HCT116 (cell line): Measurements from ENCODE around the gene TRHDE. TPM values are rescaled to one million over a fixed set of nuclear protein-coding genes. Genes with fewer than 3 reads are reported as not detected.

Experiments
- ATAC-seq: fragments of 200-7000 bp; cut with Tn5 transposase; 2 replicates; pipeline ENCODE4 v1.9.1; 2020; ENCODE audit warnings: mild to moderate bottlenecking, moderate library complexity
- BruUV-seq: library from RNA; stranded (reverse); fragments of 400-500 nt; replicated peaks from 2 replicates; lab custom pipeline; 2021; lab: Mats Ljungman, UMichigan
- CTCF ChIA-PET: fragments of 300-600 bp; sonication (Branson Sonifier 250); formaldehyde crosslinking; loops from one replicate; lab custom pipeline; 2021; ENCODE audit warnings: antibody characterized with exemption; lab: Charles Lee
- POLR2A ChIA-PET: fragments of 300-600, 350-600 bp; sonication (Branson Sonifier 250); formaldehyde crosslinking; loops from one replicate; lab custom pipeline; 2021; ENCODE audit warnings: antibody characterized with exemption; lab: Charles Lee
- RAD21 ChIA-PET, 2 experiments: fragments of 300-600 bp; sonication (Branson Sonifier 250); formaldehyde crosslinking; loops; one replicate each; lab custom pipeline; 2023; ENCODE audit warnings: low total read pairs in 2 of 2; ENCODE audit not compliant: uncharacterized antibody in 2 of 2, unreplicated experiment in 2 of 2, low non-redundant PET in 1 of 2; lab: Charles Lee
- DNase-seq: peaks from one replicate; pipeline ENCODE4 v3.0.0-alpha.2; 2010; ENCODE audit warnings: low read depth, low spot score
- H2AFZ ChIP-seq: fragments of 200-600 bp; shearing (Covaris generic), sonication (generic); 2 replicates; pipeline ENCODE4 v1.6.1; 2017; ENCODE audit warnings: low read depth, mixed run types, mixed read lengths, antibody characterized with exemption, low read length; ENCODE audit not compliant: poor library complexity, severe bottlenecking
- H3K27ac ChIP-seq: 2 replicates; pipeline ENCODE4 v1.5.1; 2012; ENCODE audit warnings: low read depth, low read length
- H3K27me3 ChIP-seq: fragments of 200-600 bp; sonication (generic); 2 replicates; pipeline ENCODE4 v1.6.1; 2016; ENCODE audit warnings: mixed run types, low read length, mixed read lengths; ENCODE audit not compliant: insufficient read depth
- H3K36me3 ChIP-seq, 2 experiments: fragments of 200-500 bp in 1 of 2; fragments of 200-600 bp in 1 of 2; sonication (Bioruptor generic) in 1 of 2; sonication (generic) in 1 of 2; 2 replicates each; pipeline versions ENCODE4 v1.5.1 to v1.6.1; 2014 to 2016; ENCODE audit warnings: low read length in 2 of 2, inconsistent platforms in 1 of 2, mixed read lengths in 1 of 2, mixed run types in 1 of 2; ENCODE audit not compliant: insufficient read depth in 2 of 2, control insufficient read depth in 1 of 2
- H3K4me1 ChIP-seq, 2 experiments: fragments of 200-600 bp in 1 of 2; sonication (generic) in 1 of 2; 2 replicates each; pipeline versions ENCODE4 v1.5.1 to v1.6.1; 2012 to 2017; ENCODE audit warnings: low read length in 2 of 2, inconsistent platforms in 1 of 2, mild to moderate bottlenecking in 1 of 2, mixed read lengths in 1 of 2, mixed run types in 1 of 2, moderate library complexity in 1 of 2; ENCODE audit not compliant: insufficient read depth in 2 of 2, control insufficient read depth in 1 of 2
- H3K4me2 ChIP-seq: fragments of 200-600 bp; sonication (generic); 2 replicates; pipeline ENCODE4 v1.6.1; 2017; ENCODE audit warnings: mixed run types, low read length, mixed read lengths
- H3K4me3 ChIP-seq, 2 experiments: fragments of 200-600 bp in 1 of 2; sonication (generic) in 1 of 2; replicated peaks in 1 of 2; 2 replicates each; pipeline ENCODE4 v1.5.1; 2011 to 2016; ENCODE audit warnings: low read length in 2 of 2, control low read depth in 1 of 2, low read depth in 1 of 2, mild to moderate bottlenecking in 1 of 2, mixed read lengths in 1 of 2, mixed run types in 1 of 2
- H3K79me2 ChIP-seq: fragments of 200-600 bp; sonication (generic); 2 replicates; pipeline ENCODE4 v1.6.1; 2017; ENCODE audit warnings: mild to moderate bottlenecking, mixed run types, low read length, moderate library complexity, mixed read lengths; ENCODE audit not compliant: insufficient read depth
- H3K9ac ChIP-seq: fragments of 200-600 bp; sonication (generic); 2 replicates; pipeline ENCODE4 v1.6.1; 2016; ENCODE audit warnings: low read length, mixed read lengths
- H3K9me2 ChIP-seq: fragments of 200-600 bp; sonication (generic), shearing (Covaris generic); 2 replicates; pipeline ENCODE4 v1.6.1; 2017; ENCODE audit warnings: mixed run types, mild to moderate bottlenecking, moderate library complexity; ENCODE audit not compliant: insufficient read depth
- H3K9me3 ChIP-seq, 2 experiments: fragments of 200-500 bp in 1 of 2; fragments of 200-600 bp in 1 of 2; sonication (Bioruptor generic) in 1 of 2; sonication (generic) in 1 of 2; 2 replicates each; pipeline ENCODE4 v1.6.1; 2014 to 2017; ENCODE audit warnings: low read length in 2 of 2, mixed read lengths in 2 of 2, inconsistent platforms in 1 of 2, low read depth in 1 of 2, mild to moderate bottlenecking in 1 of 2, mixed run types in 1 of 2, moderate library complexity in 1 of 2; ENCODE audit not compliant: control insufficient read depth in 1 of 2, insufficient read depth in 1 of 2
- H4K20me1 ChIP-seq: fragments of 200-600 bp; sonication (generic), shearing (Covaris generic); 2 replicates; pipeline ENCODE4 v1.6.1; 2017; ENCODE audit warnings: mixed run types, mild to moderate bottlenecking, moderate library complexity; ENCODE audit not compliant: insufficient read depth
- CEBPB ChIP-seq: IDR thresholded peaks from 2 replicates; pipeline ENCODE4 v1.6.1; 2012; ENCODE audit warnings: low read depth
- EZH2phosphoT487 ChIP-seq: fragments of 200-600 bp; IDR thresholded peaks from 2 replicates; pipeline ENCODE4 v1.6.1; 2018; ENCODE audit warnings: antibody characterized with exemption, borderline replicate concordance
- FOSL1 ChIP-seq: IDR thresholded peaks from 2 replicates; pipeline ENCODE4 v1.6.1; 2012; ENCODE audit warnings: low read depth
- JUND ChIP-seq: IDR thresholded peaks from 2 replicates; pipeline ENCODE4 v1.6.1; 2012
- MAX ChIP-seq: IDR thresholded peaks from 2 replicates; pipeline ENCODE4 v1.6.1; 2012
- POLR2A ChIP-seq: IDR thresholded peaks from 2 replicates; pipeline ENCODE4 v1.7.0; 2011; ENCODE audit warnings: borderline replicate concordance; ENCODE audit not compliant: insufficient read depth, insufficient read length; ENCODE audit errors: extremely low read depth
- REST ChIP-seq: IDR thresholded peaks from 2 replicates; pipeline ENCODE4 v1.6.1; 2012; ENCODE audit warnings: low read depth
- SIN3A ChIP-seq: IDR thresholded peaks from 2 replicates; pipeline ENCODE4 v1.6.1; 2012; ENCODE audit warnings: low read depth
- SRF ChIP-seq: IDR thresholded peaks from 2 replicates; pipeline ENCODE4 v1.6.1; 2012; ENCODE audit warnings: low read depth
- TCF7L2 ChIP-seq: IDR thresholded peaks from 2 replicates; pipeline ENCODE4 v1.7.0; 2011; ENCODE audit warnings: borderline replicate concordance, inconsistent platforms; ENCODE audit not compliant: insufficient read depth, insufficient read length; ENCODE audit errors: extremely low read depth
- ZBTB33 ChIP-seq: IDR thresholded peaks from 2 replicates; pipeline ENCODE4 v1.6.1; 2011; ENCODE audit warnings: mild to moderate bottlenecking, low read length, moderate library complexity; ENCODE audit not compliant: insufficient replicate concordance; ENCODE audit errors: extremely low read depth
- ZFX ChIP-seq: fragments of 450-650 bp; IDR thresholded peaks from 2 replicates; pipeline ENCODE4 v1.6.1; 2017
- ZNF274 ChIP-seq: fragments of 200-500 bp; sonication (Bioruptor generic); IDR thresholded peaks from 2 replicates; pipeline ENCODE4 v1.6.1; 2014; ENCODE audit warnings: mild to moderate bottlenecking, low read depth, low read length, inconsistent platforms
- intact Hi-C: fragments of 100-400 bp; cut with micrococcal nuclease; formaldehyde crosslinking; loops from 2 replicates; pipeline ENCODE4 v1.10.0; 2022
- total RNA-seq: library from RNA; stranded (reverse); gene quantifications from one replicate; pipeline ENCODE4 v1.2.1, GENCODE V29; 2021; ENCODE audit not compliant: unreplicated experiment

TRHDE gene
- total RNA-seq, 1 experiment from 2014 or later = 2.9 TPM

- no TSS peak for BruUV-seq
- ChIA-PET RAD21 (no interaction called here), CTCF (interaction anchor here (1.3 to 1.5 kb wide), 2 partner anchors 9 kb away, joined by 4 read pairs; no protein-coding TSS in a partner anchor), POLR2A (no interaction called here)
- ATAC-seq (peak; percentile 40), DNase-seq (no peak)
- no peak overlapping the region for H3K27ac ChIP-seq
- no peaks in the 10 kb centered on the region for H3K79me2 ChIP-seq
- TF ChIP-seq CEBPB = no peak
- TF ChIP-seq POLR2A = no peak
- no peak for TF ChIP-seq REST
- TF ChIP-seq TCF7L2 = no peak
- no peak for TF ChIP-seq FOSL1
- no peak for TF ChIP-seq SRF
- no peaks in the 10 kb centered on the region for H3K36me3 ChIP-seq
- H4K20me1 ChIP-seq = no peaks in the 10 kb centered on the region
- intact Hi-C loops = no loop called here
- peaks cover 0 to 15% of the 10 kb centered on the region in 2 experiments; a peak in 1 of 4 replicates for H3K4me1 ChIP-seq
- peak overlapping the region; percentile 64 for H3K9ac ChIP-seq
- H3K27me3 ChIP-seq = no peaks in the 10 kb centered on the region
- H3K9me2 ChIP-seq = no peaks in the 10 kb centered on the region
- no peaks in the 10 kb centered on the region for H3K9me3 ChIP-seq
- H2AFZ ChIP-seq = no peak overlapping the region
- peak overlapping the region; percentile 79 for H3K4me2 ChIP-seq
- peak overlapping the region; percentile 59 to 61 for H3K4me3 ChIP-seq
Observed at GRCh38 chr12:72273499-72273837, 1.3 kb downstream of the TRHDE start.

GRCh38 chr12:72273851-72274351, 1.7 kb downstream of the TRHDE start:
- CTCF ChIA-PET = interaction anchor here (1.3 kb wide), 1 partner anchor 10 kb away, joined by 4 read pairs; no protein-coding TSS in a partner anchor
- DNase-seq = no peak
- no peak overlapping the region for H2AFZ ChIP-seq
- TF ChIP-seq MAX = no peak
- no peak for TF ChIP-seq ZFX
- no peak for TF ChIP-seq FOSL1
- TF ChIP-seq CEBPB = no peak
- no peak for TF ChIP-seq ZBTB33
- no peak for TF ChIP-seq EZH2phosphoT487
- no peak for TF ChIP-seq SIN3A
- no peak for TF ChIP-seq ZNF274
- TF ChIP-seq SRF = no peak
- no peak for TF ChIP-seq JUND

More at GRCh38 chr12:72273851-72274351, 1.7 kb downstream of the TRHDE start:
- no peak overlapping the region for H3K9ac ChIP-seq
- H3K9me2 ChIP-seq = no peaks in the 10 kb centered on the region
- H3K79me2 ChIP-seq = no peaks in the 10 kb centered on the region
- H3K4me2 ChIP-seq = peak overlapping the region; percentile 79
- no peaks in the 10 kb centered on the region for H3K36me3 ChIP-seq
- peak overlapping the region; percentile 59 to 61 for H3K4me3 ChIP-seq
- ChIA-PET RAD21 (no interaction called here), POLR2A (no interaction called here)
- ATAC-seq = no peak
- no peaks in the 10 kb centered on the region for H3K27me3 ChIP-seq
- no peaks in the 10 kb centered on the region for H4K20me1 ChIP-seq
- H3K27ac ChIP-seq = no peak overlapping the region
- H3K9me3 ChIP-seq = no peaks in the 10 kb centered on the region
- no TSS peak for BruUV-seq
- intact Hi-C loops = no loop called here
- peaks cover 0 to 15% of the 10 kb centered on the region in 2 experiments; a peak in 1 of 4 replicates for H3K4me1 ChIP-seq
